ENCODE results near the gene PARD3B.

PARD3B gene

DNA sequence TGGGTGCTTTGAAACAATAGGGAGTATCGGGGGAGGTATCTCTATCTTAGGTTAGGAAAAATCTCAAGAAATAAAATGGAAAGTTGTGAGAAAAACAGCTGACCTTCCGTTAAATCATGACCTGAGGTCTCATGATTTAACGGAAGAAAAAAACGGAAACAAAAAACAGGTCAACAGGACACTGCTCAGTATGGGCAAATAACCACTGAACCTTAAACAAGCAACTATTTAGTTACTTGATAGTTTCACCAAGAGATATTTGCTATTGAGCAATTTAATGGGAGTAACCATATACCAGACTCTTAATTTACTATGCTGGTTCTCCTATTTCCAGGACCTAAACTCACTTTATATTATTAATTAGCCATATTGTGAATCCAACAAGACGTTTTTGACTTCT is 150.8 kb downstream of the PARD3B start:
- TF ChIP-seq POLR2A (IDR thresholded peaks at IDR 0.05; ENCODE audit: low read length), result no peak
- TF ChIP-seq GATA1 (IDR thresholded peaks at IDR 0.05; ENCODE audit: low read depth, low read length), result no peak
- DNase-seq, result no peak

DNA sequence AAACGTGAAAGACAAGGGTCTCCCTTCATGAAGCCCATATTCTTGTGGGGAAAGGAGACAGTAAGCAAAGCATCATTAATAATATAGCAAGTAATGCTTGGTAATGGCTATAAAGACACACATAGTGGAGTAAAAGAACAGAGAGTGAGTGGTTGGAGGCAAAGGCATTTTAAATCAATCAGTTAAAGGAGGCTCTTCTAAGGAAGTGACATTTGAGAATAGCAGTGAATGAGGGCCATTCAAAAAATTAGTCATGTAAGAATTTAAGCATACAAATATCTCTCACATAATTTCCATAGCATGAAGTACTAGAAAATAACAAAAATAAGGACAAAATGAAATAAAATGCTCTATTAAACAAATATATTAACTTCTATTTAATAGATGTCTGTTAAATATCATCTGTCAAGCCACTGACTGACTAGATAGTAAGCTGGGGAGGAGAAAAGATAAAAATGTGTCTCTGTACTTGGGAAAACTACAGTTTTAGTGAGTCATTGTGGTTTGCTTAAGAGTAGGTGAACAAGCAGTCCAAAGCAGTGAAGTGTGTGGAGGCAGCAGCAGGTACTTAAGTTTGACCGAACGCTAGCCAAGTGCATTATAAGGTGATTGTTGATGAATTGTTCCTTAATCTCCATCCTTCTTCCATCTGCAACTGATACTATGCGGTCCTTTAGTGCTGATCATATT is 160.1 kb downstream of the PARD3B start:
- no peak for DNase-seq
- TF ChIP-seq POLR2A (IDR thresholded peaks at IDR 0.05; ENCODE audit: low read length) (no peak), GATA1 (IDR thresholded peaks at IDR 0.05; ENCODE audit: low read depth, low read length) (no peak)

DNA sequence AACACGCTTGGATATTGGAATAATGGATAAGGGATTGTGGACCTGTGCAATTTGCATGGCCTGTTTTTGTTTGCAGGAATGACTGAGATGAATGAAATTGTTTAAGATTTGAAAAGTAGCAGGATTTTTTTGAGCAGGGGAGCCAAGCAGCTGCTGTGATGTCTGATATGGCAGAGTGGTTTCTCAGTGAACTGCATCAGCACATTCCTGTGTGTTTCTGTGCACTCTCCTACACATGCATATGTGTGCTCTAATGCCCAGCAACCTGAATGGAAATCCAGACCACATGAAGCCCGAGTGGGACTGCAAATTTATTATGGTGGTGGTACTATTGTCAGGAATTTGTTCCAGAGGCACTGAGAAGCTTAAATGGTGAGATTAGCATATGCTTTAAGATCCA is 161.7 kb downstream of the PARD3B start:
- DNase-seq, result no peak
- TF ChIP-seq GATA1 (IDR thresholded peaks at IDR 0.05; ENCODE audit: low read depth, low read length) (no peak), POLR2A (IDR thresholded peaks at IDR 0.05; ENCODE audit: low read length) (no peak)

DNA sequence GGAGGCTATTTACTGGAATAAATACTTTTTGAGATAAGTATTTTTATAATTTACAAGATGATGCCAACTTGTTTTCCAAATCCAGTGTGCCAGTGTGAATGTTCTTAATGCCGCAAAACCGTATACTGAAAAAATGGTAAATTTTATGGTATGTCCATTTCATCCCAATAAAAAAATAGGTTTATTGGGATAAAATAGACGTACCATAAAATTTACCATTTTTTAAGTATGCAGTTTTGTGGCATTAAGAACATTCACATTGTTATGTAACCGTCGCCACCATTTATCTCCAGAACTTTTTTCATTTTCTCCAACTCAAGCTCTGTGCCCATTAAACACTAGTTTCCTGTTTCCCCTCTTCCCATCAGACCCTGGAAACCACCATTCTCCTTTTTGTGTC is 167.9 kb downstream of the PARD3B start:
- TF ChIP-seq POLR2A (IDR thresholded peaks at IDR 0.05; ENCODE audit: low read length) (no peak), GATA1 (IDR thresholded peaks at IDR 0.05; ENCODE audit: low read depth, low read length) (no peak)
- no peak for DNase-seq

DNA sequence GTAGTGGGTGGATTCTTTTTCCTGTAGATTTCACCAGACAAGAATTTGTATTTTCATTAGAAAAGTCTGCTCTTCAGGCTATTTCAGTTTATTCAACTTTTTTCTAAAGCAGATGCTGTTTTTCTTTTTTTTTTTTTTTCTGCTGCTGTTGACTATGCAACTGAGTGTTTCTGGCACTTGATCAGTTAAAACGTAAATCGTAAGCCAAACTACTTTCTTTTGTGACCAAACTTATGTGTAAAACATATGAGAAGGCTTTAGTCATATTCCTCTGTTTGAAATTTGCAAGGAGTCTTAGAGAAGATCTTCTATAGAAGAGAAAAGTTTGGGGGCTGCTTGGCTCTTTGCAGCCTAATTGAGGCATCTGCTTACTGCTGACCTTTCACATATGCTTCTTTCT is 170.1 kb downstream of the PARD3B start:
- DNase-seq, result no peak
- TF ChIP-seq POLR2A (IDR thresholded peaks at IDR 0.05; ENCODE audit: low read length) (no peak), GATA1 (IDR thresholded peaks at IDR 0.05; ENCODE audit: low read depth, low read length) (no peak)

DNA sequence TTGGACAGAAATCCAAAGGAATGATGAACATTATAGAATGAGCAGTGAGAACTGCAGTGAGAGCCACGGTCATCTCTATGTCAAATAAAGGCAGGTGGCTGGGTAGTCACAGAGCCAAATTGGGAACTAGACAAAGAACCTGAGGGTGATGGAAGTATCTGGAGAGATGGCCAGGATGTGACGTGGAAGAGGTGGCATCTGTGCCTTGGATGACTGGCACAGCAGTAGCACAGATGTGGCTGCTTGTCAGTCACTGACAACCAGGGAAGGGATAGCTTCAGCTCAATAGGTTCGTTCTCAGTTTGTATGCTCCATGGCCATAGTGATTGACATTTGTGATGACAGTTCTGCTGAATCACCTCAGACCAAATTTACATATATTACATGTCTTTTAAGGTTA is 172.3 kb downstream of the PARD3B start:
- TF ChIP-seq GATA1 (IDR thresholded peaks at IDR 0.05; ENCODE audit: low read depth, low read length), result no peak
- no peak for TF ChIP-seq POLR2A (IDR thresholded peaks at IDR 0.05; ENCODE audit: low read length)
- no peak for DNase-seq

DNA sequence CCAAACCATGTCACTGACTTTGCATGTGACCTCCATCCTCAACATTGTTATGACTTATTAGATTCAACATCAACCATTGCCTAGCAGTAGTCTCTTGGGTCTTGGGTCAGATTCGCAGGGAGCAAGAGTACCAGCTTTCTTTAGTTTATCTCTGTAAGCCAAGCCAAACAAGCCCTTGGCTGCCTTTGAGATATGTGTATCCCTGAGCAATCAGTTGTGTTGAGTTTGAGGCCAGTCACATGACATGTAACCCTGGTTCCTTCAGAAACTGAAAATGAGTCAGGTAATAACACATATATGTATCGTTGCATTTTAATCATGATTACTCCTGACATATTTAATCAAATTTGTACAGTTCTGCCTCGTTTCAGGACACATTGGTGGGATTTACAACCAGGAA is 173.3 kb downstream of the PARD3B start:
- no peak for DNase-seq
- TF ChIP-seq POLR2A (IDR thresholded peaks at IDR 0.05; ENCODE audit: low read length) (no peak), GATA1 (IDR thresholded peaks at IDR 0.05; ENCODE audit: low read depth, low read length) (no peak)

DNA sequence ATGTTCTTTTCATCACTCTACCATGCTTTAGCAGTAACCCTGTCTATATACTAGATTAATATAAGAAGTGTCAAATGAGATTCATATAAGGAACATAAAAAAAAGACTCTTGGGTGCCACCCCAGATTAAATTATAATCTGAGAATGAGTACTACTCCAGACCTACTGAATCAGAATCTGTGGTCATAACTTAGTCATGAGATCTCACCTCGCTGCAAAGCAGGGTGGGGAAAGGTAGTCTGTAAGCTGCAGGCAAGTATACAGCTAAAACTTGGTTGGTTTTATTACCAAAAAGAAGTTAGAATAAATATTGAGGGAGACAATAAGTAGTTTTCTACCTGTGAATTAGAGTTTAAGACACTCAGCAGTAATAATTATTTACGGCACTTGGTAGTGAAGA is 175.6 kb downstream of the PARD3B start:
- DNase-seq, result no peak
- no peak for TF ChIP-seq POLR2A (IDR thresholded peaks at IDR 0.05; ENCODE audit: low read length)

DNA sequence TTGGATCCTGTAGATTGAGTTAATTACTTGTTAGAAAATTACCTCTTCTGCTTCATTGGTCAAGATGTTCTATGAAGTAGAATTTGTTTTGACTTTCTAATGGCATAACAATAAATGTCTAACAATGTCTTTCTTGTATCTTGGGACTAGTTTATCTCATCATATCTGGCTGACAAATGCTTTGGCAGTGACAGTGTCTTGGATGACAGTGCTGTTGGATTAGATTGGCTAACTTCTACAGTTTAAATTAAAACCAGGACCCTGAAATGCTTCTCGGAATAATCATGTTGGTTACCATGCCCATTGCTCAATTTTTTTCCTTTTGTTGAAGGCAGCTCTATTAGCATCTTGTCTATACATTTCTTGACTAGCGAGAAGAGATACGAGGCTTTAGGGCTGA is 176.9 kb downstream of the PARD3B start:
- TF ChIP-seq GATA1 (IDR thresholded peaks at IDR 0.05; ENCODE audit: low read depth, low read length) (no peak), POLR2A (IDR thresholded peaks at IDR 0.05; ENCODE audit: low read length) (no peak)

DNA sequence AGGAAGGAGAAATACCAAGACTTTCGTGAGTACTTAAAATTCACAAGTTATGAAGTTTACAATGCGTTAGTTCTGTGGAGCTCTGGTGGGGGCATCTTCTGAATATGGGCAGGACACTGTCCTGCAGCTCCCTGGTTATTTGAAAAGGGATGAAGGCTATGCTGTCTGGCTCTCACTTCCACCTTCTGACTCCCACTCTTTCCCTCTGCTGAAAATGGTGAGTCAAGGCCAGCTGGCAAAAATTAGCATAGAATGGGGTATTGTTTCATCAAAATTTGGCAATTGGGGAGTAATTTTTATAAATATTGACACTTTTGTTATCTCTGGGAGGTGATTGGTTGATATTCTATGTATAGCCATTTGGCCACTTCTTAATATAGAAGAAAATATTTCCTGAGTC is 177.4 kb downstream of the PARD3B start:
- TF ChIP-seq POLR2A (IDR thresholded peaks at IDR 0.05; ENCODE audit: low read length), result no peak
- no peak for TF ChIP-seq GATA1 (IDR thresholded peaks at IDR 0.05; ENCODE audit: low read depth, low read length)
- DNase-seq, result no peak

More for the DNA sequence above, 176.9 kb downstream of the PARD3B start:
- DNase-seq, result no peak

DNA sequence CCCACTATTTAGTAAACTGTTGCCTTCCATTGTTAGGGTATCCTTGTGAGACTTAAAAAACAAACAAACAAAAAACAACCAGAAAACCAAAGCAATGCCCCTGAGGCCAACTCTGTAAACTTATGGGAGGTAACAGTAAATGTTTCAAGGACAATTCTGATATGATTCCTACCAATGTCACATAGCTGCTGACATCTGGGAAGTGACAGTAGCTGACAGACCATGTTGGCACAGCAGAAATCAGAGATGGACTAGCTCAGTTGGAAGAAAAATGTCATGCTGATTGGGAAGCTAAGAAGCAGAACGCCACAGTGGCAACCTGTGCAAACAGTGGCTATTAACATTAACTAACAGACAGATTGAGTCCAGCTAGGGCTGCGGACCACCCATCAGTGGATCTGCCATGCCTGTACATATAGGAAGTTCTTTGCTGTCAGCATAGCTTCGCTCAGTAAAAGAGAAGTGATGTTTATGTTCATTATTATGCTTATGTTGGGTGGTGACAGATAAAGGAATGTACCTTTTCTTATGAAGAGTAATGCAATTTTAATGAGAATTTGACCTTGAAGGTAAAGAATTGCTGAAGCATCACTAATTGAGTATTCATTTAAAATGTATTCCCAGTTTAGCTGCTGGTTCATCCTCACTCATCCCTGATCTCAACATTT is 180.6 kb downstream of the PARD3B start:
- no peak for DNase-seq
- TF ChIP-seq POLR2A (IDR thresholded peaks at IDR 0.05; ENCODE audit: low read length) (no peak), GATA1 (IDR thresholded peaks at IDR 0.05; ENCODE audit: low read depth, low read length) (no peak)

DNA sequence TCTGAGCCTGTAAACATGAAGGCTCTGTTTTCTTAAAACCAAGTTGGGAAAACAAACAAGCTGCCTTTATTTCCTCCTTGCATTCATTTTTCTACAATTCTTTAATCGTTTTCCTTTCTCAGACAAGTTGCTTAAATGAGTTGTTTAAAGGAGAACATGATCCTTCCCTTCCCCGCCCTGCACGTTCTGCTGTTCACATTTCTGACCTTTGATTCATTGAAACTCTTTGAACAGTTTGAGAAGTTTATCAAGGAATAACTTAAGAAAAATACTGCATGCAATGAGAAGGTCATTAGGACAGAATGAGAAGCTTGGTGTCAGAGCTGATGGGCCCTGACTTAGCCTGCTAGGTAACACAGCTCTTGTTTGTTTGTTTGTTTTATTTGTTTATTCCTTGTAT is 181.6 kb downstream of the PARD3B start:
- TF ChIP-seq GATA1 (IDR thresholded peaks at IDR 0.05; ENCODE audit: low read depth, low read length) (no peak), POLR2A (IDR thresholded peaks at IDR 0.05; ENCODE audit: low read length) (no peak)
- DNase-seq, result no peak

DNA sequence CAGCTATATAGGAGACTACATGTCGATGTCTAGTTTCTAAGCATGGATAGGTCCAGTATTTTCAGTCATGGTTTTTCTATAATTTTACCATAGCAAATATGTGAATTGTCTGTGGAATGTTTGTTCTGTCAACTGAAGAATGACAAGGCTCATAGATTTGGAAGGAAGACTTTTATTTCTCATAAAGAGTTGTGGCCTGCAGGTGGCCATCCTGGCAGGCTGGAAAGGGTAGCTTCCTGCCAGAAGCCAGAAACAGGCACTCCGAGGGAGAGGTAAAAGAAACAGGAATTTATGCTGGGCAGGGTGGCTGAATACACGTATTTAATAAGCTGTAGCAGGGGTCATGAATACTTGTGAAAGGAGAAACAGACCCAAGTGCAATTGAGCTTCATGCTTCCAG is 182.1 kb downstream of the PARD3B start:
- no peak for DNase-seq
- TF ChIP-seq GATA1 (IDR thresholded peaks at IDR 0.05; ENCODE audit: low read depth, low read length) (no peak), POLR2A (IDR thresholded peaks at IDR 0.05; ENCODE audit: low read length) (no peak)

DNA sequence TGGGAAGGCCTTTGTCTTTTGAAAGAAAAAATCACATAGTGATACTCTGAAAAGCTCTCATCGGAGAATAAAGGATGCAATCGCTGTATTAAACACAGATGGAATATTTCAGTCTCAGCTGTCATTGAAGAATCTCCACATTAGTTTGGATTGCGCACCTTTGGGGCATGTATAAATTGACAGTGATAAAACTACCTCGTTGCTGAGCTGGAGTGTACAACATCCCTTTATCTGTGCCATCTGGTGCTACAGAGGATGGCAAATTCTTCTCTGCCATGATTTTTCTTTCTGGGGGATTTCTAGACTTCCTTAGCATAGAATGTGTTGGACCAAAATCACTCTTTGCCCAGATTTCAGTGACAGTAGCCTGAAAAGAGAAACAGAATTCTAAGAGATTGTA is 185.3 kb downstream of the PARD3B start:
- TF ChIP-seq GATA1 (IDR thresholded peaks at IDR 0.05; ENCODE audit: low read depth, low read length), result no peak
- TF ChIP-seq POLR2A (IDR thresholded peaks at IDR 0.05; ENCODE audit: low read length), result no peak
- DNase-seq, result no peak

DNA sequence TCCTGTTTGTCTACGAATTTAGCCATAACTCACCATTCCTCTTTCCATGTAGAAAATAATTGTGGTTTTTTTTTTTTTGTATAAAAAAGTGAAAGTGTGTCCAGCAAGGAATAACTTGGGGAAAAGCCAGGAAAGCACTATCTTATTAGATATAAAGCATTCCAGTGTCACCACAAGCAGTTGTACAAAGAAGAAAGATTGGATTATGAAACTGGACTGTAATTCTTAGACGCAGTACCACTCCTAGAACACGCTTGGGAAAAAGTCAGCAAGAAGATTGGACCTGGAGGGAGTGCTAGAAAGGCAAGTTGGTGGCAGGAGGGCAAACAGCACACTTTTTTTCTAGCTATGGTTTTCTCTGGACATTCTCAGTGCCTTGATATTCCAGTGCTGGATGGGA is 186.7 kb downstream of the PARD3B start:
- DNase-seq, result no peak

More for the DNA sequence above, 186.7 kb downstream of the PARD3B start:
- no peak for TF ChIP-seq GATA1 (IDR thresholded peaks at IDR 0.05; ENCODE audit: low read depth, low read length)
- no peak for TF ChIP-seq POLR2A (IDR thresholded peaks at IDR 0.05; ENCODE audit: low read length)

All from erythroblast (primary cell).